C1 segment of cervical spinal cord (tissue), 14 donors: ENCODE measurements around the gene LINGO3.
A peak's percentile ranks its signal among the peaks of the same experiment; 100 is the strongest.

Source experiments
- DNase-seq, 14 donors: peaks; one replicate each; lab custom pipeline; 2025; lab: John Stamatoyannopoulos, UW

The LINGO3 gene

DNA sequence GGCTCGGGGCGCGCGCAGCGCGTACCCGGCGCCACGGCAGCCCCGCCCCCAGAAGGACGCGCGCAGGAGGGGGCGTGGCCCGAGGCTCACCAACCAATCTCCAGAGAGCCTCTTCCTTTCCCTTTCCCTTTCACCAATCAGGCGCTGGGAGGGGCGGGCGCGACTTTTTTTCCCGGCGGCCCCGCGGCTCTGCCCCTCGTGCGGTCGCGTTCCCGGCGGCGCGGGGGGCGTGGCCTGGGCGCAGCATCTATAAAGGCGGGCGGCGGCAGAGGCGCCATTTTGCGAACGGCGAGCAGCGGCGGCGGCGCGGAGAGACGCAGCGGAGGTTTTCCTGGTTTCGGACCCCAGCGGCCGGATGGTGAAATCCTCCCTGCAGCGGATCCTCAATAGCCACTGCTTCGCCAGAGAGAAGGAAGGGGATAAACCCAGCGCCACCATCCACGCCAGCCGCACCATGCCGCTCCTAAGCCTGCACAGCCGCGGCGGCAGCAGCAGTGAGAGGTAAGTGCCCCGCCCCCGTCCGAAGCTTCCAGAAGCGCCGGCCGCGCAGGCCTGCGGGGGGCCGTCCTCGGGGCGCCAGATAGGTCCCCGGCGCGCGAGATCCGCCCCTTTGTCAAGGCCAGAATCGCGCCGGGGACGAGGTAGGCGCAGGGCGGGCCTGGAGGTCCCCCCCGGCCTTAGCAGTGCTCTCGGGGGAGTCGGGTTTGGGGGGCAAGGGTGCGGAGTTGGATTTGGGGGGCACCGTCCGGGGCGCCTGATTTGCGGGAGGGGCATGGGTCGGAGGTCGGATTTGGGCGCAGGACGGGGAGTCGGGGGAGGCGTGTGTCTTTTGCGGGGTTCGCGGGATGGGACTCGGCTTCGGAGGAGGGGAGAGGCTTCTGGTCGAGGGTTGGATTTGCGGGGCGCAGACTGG is 38.5 kb downstream of the LINGO3 start:
- peak; percentile 82 to 98 (median 96) for DNase-seq

DNA sequence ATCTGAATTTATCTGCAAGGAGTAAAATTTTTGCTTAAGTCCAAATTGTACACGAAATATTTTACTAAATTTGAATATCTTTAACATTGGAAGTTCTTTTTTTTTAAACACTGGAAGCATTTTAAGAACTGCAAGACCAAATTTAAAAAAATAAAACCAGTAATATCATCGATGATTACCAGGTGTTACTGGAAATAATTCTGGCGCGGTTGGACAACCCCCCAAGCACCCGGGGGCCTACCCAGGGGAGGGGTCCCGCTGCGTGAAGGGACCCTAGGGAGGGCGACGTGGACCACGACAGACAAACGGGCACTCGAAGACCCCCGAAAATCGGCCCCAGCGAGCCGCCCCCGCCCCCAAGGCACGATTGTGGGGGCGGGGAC is 39.1 kb downstream of the LINGO3 start:
- DNase-seq, result no peak

DNA sequence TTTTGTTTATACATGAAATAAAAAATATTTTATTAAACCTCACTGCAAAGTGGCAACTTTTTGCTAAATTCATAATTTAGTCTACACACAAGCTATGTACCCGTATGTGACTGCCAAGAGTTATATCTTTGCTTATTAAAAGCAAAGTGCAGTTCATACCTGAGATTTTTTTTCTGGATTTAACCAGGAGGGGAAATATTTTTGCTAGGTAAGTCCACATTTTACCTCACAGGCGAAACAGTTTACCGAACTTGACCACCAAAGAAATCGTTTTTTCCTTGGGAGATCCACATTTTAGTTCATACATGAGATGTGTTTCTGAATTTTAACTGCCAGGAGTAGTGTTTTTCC is 39.5 kb downstream of the LINGO3 start:
- no peak for DNase-seq

DNA sequence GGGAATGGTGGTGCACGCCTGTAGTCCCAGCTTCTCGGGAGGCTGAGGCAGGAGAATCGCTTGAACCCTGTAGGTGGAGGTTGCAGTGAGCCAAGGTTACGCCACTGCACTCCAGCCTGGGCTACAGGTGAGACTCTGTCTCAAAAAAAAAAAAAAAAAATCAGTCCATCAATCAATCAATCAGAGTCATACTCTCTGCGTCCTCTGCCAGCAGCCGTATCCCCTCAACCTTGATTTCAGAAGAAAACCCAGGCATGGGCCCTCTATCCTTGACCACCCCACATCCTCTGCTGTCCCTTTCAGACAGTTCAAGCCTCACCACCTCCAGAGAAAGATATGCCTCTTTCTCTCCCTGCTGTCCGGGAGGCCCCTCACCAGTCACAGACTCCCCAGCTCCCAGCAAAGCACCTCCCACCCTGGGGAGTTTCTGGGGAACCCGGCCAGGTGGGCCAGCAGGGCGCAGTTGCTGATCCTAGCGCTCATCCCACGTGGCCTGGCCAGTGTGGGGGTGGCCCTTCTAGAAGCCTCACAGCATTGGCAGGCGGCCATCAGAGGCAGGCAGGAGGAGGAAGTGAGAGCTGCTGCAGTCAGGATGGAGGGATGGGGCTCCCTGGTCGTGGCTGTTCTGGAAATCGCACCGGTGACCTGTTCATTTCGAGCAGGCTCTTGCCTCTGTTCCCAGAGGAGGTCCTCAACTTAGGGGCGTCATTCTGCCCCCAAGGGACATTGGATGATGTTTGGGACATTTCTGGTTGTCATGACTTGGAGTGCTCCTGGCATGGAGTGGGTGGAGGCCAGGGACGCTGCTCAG is 41.6 kb downstream of the LINGO3 start:
- peak in 13 of 14 donors; percentile 15 to 79 (median 66) for DNase-seq

DNA sequence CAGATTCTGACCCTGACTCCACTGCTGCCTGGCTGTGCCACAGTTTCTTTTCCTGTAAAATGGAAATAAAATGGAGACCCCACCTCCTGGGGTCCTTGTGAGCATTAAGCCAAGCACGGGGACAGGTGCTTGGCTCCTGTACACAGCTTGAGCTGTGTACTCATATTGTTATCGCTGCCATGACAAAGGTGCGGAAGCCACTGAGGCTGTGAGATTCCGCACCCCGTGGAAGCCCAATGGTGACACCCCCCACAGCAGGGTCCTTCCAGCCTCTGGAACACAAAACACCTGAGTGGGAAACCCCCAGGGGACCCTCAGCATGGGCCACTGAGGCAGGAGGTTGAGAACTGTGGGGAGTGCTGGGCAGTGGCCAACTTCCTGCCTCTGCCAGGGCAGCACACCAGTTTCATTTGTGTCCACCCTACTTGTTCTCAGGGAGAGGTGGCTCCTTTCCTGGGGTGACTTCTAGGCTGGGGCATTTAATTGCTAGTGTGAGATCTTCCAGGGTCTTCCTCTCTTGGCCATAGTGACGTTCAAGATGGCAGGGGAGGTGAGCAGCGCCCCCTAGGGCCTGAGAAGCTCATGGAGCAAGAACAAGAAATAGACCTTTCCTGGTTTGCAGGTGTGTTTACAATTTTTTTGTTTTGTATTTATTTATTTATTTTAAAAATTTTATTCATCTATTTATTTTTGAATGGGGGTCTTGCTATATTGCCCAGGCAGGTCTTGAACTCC is 46.3 kb downstream of the LINGO3 start:
- DNase-seq, result peak in 1 of 14 donors; percentile 4

DNA sequence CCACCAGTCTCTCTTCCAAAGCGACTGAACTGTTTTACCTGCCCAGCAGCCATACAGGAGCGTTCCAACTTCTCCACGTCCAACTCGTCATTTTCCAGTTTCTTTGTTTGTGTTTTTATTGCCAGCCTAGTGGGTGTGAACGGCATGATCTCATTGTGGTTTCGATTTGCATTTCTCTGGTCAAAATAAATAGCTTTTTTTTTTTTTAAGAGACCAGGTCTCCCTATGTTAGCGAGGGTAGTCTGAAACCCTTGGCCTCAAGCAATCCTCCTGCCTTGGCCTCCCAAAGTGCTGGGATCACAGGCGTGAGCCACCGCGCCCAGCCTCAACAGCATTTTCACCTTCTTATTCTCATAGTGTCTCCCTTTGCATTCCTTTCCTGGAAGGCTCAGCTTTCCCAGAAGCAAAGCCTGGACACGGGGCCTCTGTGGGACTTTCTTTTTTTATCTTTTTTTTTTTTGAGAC is 47.6 kb downstream of the LINGO3 start:
- DNase-seq, result no peak

DNA sequence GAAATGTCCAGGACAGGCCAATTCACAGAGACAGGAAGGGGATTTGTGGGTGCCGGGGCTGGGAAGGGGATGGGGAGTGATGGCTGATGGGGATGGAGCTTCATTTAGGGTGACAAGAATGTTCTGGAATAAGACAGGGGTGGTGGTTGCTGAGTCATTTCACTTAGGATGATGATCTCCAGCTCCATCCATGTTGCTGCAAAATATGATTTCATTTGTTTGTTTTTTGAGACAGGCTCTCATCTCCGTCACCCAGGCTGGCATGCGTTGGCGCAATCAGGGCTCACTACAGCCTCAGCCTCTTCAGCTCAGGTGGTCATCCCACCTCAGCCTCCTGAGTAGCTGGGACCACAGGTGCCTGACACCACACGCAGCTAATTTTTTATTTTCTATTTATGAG is 48.6 kb downstream of the LINGO3 start:
- DNase-seq, result no peak
